GM18511 (cell line): Measurements from ENCODE around the gene LRRC37B.
"Not testable (repeated sequence)": the region's sequence is repeated elsewhere in the genome, so short reads cannot be mapped to it uniquely, and the experiment has no call there.

Experiments
- ATAC-seq: cut with Tn5 transposase; IDR thresholded peaks from one replicate; pipeline ENCODE4 v1.9.1; 2021; ENCODE audit warnings: mild to moderate bottlenecking, moderate library complexity; ENCODE audit not compliant: unreplicated experiment

The LRRC37B gene

GRCh38 chr17:32084942-32085829, 78.0 kb downstream of the LRRC37B start:
- ATAC-seq: not testable (repeated sequence)

GRCh38 chr17:32086833-32087232, 79.7 kb downstream of the LRRC37B start:
- not testable (repeated sequence) for ATAC-seq

- not testable (repeated sequence) for ATAC-seq
Observed at GRCh38 chr17:32092062-32092461, 84.9 kb downstream of the LRRC37B start.

GRCh38 chr17:32099686-32100085, 92.5 kb downstream of the LRRC37B start:
- ATAC-seq: no peak

- ATAC-seq: not testable (repeated sequence)
Observed at GRCh38 chr17:32100323-32100722, 93.1 kb downstream of the LRRC37B start.

GRCh38 chr17:32100971-32101631, 93.9 kb downstream of the LRRC37B start:
- no peak for ATAC-seq

GRCh38 chr17:32102172-32102571, 95.0 kb downstream of the LRRC37B start:
- no peak for ATAC-seq

- no peak for ATAC-seq
Observed at GRCh38 chr17:32102646-32103186, 95.5 kb downstream of the LRRC37B start.
